Thyroid gland (tissue), 4 donors: ENCODE results near the gene SETD3. TPM values are rescaled to one million over a fixed set of nuclear protein-coding genes. Genes with fewer than 3 reads are reported as not detected.

ENCODE experiments used
- DNase-seq, 2 donors: peaks; one replicate each; pipeline ENCODE4 v3.0.0-alpha.2; 2019
- H3K27ac ChIP-seq, 3 donors: fragments of 200-600 bp; sonication (generic); 1 replicate in 2 of 3; 2 replicates in 1 of 3; pipeline ENCODE4 v1.5.1; 2016 to 2019; ENCODE audit warnings: mild to moderate bottlenecking in 1 of 3, moderate library complexity in 1 of 3
- H3K27me3 ChIP-seq: fragments of 200-600 bp; sonication (generic); one replicate; pipeline ENCODE4 v1.5.1; 2019
- H3K36me3 ChIP-seq, 2 donors: fragments of 200-600 bp; sonication (generic); one replicate each; pipeline ENCODE4 v1.5.1; 2016 to 2019
- H3K4me1 ChIP-seq, 2 donors: fragments of 200-600 bp; sonication (generic); one replicate each; pipeline ENCODE4 v1.5.1; 2017 to 2019
- H3K4me3 ChIP-seq, 3 donors: fragments of 200-600 bp; sonication (generic); replicated peaks in 1 of 3; 1 replicate in 2 of 3; 2 replicates in 1 of 3; pipeline ENCODE4 v1.5.1; 2016; ENCODE audit warnings: mild to moderate bottlenecking in 1 of 3
- H3K9me3 ChIP-seq: fragments of 200-600 bp; sonication (generic); one replicate; pipeline ENCODE4 v1.5.1; 2017
- CTCF ChIP-seq, 6 experiments: fragments of 200-600 bp in 3 of 6; fragments of 450-650 bp in 3 of 6; sonication (generic) in 3 of 6; IDR thresholded peaks; one replicate each; pipeline ENCODE4 v1.5.1; 2016 to 2019; ENCODE audit warnings: antibody characterized with exemption in 6 of 6, mild to moderate bottlenecking in 2 of 6, inconsistent platforms in 1 of 6, moderate library complexity in 1 of 6
- POLR2A ChIP-seq, 2 donors: fragments of 450-650 bp; IDR thresholded peaks; one replicate each; pipeline ENCODE4 v1.6.1; 2017; ENCODE audit warnings: antibody characterized with exemption in 2 of 2, mild to moderate bottlenecking in 2 of 2, moderate library complexity in 1 of 2
- WGBS, 2 donors: methylation state at CpG; one replicate each; pipeline ENCODE4 v1.1.5; 2017; 5-methylcytosine and 5-hydroxymethylcytosine counted together
- intact Hi-C: fragments of 100-400 bp; cut with DNase I; formaldehyde crosslinking; loops from one replicate; pipeline ENCODE4 v1.15.1; 2023
- total RNA-seq, 4 donors: library from RNA; depleted of rRNA; stranded (reverse); fragments of >200 nt; gene quantifications; one replicate each; pipeline ENCODE4 v1.2.3, GENCODE V29; 2016

The SETD3 gene
- total RNA-seq, 4 donors from 2014 or later, result 119 to 141 (median 130) TPM

DNA sequence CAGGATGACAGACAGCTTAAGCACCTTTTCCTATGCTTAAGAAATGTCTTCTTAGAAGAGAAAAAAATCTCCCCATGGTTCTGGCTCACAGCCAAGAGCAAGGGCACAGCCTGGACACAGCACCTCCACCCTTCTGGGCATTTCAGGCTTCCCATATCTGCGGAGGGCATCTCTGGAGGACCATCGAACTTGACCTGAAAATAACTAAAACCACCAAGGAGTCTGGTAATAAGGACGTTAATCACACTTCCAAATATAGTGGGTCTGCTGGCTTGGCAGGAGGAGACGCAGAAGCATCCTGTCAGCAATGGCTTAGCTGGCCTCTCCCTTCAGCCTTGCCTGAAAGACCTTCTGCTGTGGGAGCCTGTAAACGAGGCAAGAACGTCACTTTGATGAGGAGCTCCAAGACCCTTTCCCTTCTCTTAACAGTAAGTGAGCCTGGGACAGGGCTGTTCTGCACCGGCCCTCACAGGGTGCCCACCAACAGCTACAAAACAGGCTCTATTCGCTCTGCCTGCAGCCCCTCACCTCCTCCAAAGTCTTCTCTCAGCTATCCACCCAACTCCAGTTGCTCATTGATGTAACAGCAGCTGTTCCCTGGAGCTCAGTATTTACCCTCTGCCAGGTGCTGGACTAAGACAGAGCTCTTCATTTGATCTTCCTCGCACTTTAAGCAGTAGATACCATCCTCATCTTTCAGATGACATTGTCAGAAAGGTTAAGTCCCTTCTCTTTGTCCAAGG, 13.2 kb downstream of the SETD3 start:
- no peak overlapping the region for H3K4me3 ChIP-seq
- TF ChIP-seq POLR2A (IDR thresholded peaks at IDR 0.05) (no peak), CTCF (IDR thresholded peaks at IDR 0.05) (no peak)
- no peak overlapping the region for H3K27ac ChIP-seq
- peak; percentile 13 to 17 for DNase-seq
- H3K36me3 ChIP-seq, result peaks cover 13 to 15% of the 10 kb centered on the region in 2 donors
- intact Hi-C loops, result no loop called here
- WGBS, 2 donors, result 59 to 74% methylated on average over 9 of the region's 9 CpGs
- H3K9me3 ChIP-seq, result no peaks in the 10 kb centered on the region
- peaks cover 13 to 14% of the 10 kb centered on the region in 2 donors for H3K4me1 ChIP-seq
- no peaks in the 10 kb centered on the region for H3K27me3 ChIP-seq

DNA sequence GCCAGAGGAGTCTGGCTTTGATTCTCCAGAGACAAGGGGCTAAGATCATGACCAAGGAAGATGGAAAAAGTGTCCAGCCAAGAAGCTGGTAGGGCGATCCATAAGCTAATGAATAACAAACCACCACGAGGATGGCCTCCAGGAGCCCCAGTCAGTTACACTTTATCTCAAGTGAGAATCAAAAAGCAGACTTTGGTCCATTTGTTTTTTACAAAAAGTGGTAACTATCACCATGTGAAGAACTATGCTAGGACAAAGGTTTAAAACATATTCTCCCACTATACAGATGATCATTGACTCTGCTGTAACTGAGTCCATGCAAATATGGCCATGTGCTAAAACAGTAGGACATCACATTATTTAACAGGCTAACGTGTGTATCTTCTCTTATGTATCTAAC, 13.9 kb downstream of the SETD3 start:
- WGBS, 2 donors, result 87 to 92% methylated on average over 3 of the region's 3 CpGs
- intact Hi-C loops, result no loop called here
- peaks cover 13 to 14% of the 10 kb centered on the region in 2 donors for H3K4me1 ChIP-seq
- no peaks in the 10 kb centered on the region for H3K9me3 ChIP-seq
- no peak for DNase-seq
- TF ChIP-seq CTCF (IDR thresholded peaks at IDR 0.05) (no peak), POLR2A (IDR thresholded peaks at IDR 0.05) (no peak)
- no peak overlapping the region for H3K4me3 ChIP-seq
- H3K36me3 ChIP-seq, result peaks cover 17 to 18% of the 10 kb centered on the region in 2 donors
- no peaks in the 10 kb centered on the region for H3K27me3 ChIP-seq
- no peak overlapping the region for H3K27ac ChIP-seq

GRCh38 chr14:99465288-99465687, 15.4 kb downstream of the SETD3 start:
- Histone ChIP-seq H3K27me3 (no peaks in the 10 kb centered on the region), H3K9me3 (no peaks in the 10 kb centered on the region), H3K4me3 (no peak overlapping the region), H3K27ac (no peak overlapping the region), H3K36me3 (peaks cover 21 to 27% of the 10 kb centered on the region in 2 donors), H3K4me1 (peaks cover 13 to 14% of the 10 kb centered on the region in 2 donors)
- DNase-seq, result no peak
- 89 to 91% methylated on average over 9 of the region's 9 CpGs for WGBS, 2 donors
- no peak for TF ChIP-seq POLR2A (IDR thresholded peaks at IDR 0.05)
- no peak for TF ChIP-seq CTCF (IDR thresholded peaks at IDR 0.05)
- intact Hi-C loops, result no loop called here

DNA sequence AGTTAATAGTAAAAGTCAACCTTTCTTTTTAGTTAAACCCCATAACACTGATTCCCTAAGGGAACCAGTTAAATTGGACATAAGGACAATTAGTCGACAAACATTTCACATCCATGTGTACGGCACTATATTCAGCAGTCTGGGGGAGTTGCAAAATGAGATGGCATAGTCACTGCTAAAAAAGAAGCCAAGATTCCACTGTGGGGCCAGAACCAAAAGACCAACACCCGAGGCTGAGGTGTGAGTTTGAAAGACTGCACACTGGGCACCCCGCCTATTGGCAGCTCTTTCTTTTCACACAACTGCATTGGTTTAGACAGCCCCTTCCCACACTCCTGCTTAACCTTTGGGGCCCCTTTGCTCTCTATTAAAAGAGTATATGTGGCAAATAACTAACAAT, 16.7 kb downstream of the SETD3 start:
- Histone ChIP-seq H3K9me3 (no peaks in the 10 kb centered on the region), H3K36me3 (peaks cover 22 to 36% of the 10 kb centered on the region in 2 donors), H3K4me1 (peaks cover 13 to 14% of the 10 kb centered on the region in 2 donors), H3K27me3 (no peaks in the 10 kb centered on the region), H3K4me3 (no peak overlapping the region), H3K27ac (no peak overlapping the region)
- intact Hi-C loops, result no loop called here
- no peak for DNase-seq
- 87 to 90% methylated on average over 4 of the region's 4 CpGs for WGBS, 2 donors
- TF ChIP-seq CTCF (IDR thresholded peaks at IDR 0.05) (no peak), POLR2A (IDR thresholded peaks at IDR 0.05) (no peak)

DNA sequence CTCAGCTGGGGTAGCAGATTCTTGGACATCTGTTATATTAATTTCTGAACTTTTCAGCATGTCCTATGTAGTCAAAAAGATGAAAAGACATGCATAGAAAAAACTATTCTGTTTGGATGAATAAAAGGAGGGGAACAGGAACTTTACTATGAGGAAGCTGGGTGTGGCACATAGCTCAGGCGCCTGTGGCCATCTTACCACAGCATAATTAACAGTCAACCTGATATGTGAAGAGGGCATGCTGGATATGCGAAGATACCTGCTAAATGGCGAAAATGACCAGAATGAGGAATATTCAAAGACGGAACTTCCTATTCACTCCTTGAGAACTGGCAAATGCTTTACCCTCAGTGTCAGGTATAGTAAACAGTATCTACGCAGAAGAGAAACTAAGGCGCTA, 18.4 kb downstream of the SETD3 start:
- H3K4me3 ChIP-seq, result no peak overlapping the region
- no peaks in the 10 kb centered on the region for H3K9me3 ChIP-seq
- 71 to 80% methylated on average over 6 of the region's 6 CpGs for WGBS, 2 donors
- H3K27ac ChIP-seq, result no peak overlapping the region
- H3K4me1 ChIP-seq, result peaks cover 1 to 4% of the 10 kb centered on the region in 2 donors
- no peak for DNase-seq
- intact Hi-C loops, result no loop called here
- TF ChIP-seq POLR2A (IDR thresholded peaks at IDR 0.05) (no peak), CTCF (IDR thresholded peaks at IDR 0.05) (no peak)
- no peaks in the 10 kb centered on the region for H3K27me3 ChIP-seq
- peaks cover 25 to 48% of the 10 kb centered on the region in 2 donors for H3K36me3 ChIP-seq
